GM15510 (cell line): ENCODE data around the gene CCDC85B.

ENCODE experiments used
- POLR2A ChIP-seq: IDR thresholded peaks from 3 replicates; pipeline ENCODE4 v1.6.1; 2011; ENCODE audit warnings: borderline replicate concordance; ENCODE audit not compliant: insufficient read length; ENCODE audit errors: extremely low read depth

The CCDC85B gene

DNA sequence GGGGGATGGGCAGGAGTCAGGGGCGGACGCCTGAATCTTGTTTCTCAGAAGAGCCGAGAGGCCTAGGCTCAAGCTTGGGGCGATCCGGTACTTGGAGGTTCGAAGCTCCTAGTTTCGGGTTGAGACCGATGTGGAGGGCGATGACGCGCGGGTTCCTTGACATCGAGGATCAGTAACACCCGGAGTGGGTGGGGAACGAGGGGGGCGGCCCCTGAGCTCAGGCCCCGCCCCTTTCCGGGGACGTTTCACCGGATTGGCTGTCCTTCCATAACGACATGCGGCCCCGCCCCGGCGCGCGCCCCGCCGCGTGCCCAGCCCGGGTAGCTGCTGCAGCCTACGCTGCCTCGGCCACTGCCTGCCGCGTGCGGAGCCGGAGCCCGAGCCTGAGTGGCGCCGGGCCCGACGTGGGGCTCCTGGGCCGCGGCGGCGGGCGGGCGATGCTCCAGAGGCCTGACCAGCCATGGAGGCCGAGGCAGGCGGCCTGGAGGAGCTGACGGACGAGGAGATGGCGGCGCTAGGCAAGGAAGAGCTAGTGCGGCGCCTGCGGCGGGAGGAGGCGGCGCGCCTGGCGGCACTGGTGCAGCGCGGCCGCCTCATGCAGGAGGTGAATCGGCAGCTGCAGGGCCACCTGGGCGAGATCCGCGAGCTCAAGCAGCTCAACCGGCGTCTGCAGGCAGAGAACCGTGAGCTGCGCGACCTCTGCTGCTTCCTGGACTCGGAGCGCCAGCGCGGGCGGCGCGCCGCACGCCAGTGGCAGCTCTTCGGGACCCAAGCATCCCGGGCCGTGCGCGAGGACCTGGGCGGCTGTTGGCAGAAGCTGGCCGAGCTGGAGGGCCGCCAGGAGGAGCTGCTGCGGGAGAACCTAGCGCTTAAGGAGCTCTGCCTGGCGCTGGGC lies at the start of gene CCDC85B:
Gene CCDC85B (plus strand): TSS at position 350 of the 895 bp plus-strand sequence. CDS start 111 bp downstream, at position 461.
- peak; percentile 99 for TF ChIP-seq POLR2A

DNA sequence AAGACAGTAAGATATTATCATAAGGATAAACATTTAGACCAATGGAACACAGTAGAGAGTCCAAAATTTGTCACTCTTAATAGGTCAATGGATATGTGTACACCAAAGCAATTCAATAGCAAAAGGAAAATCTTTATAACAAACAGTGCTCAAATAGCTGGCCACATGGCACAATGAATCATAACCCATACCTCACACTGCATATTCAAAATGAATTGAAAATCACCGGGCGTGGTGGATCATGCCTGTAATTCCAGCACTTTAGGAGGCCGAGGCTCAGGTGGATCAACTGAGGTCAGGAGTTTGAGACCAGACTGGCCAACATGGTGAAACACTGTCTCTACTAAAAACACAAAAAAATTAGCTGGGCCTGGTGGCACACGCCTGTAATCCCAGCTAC lies 48.3 kb upstream of the CCDC85B start:
- TF ChIP-seq POLR2A, result no peak

DNA sequence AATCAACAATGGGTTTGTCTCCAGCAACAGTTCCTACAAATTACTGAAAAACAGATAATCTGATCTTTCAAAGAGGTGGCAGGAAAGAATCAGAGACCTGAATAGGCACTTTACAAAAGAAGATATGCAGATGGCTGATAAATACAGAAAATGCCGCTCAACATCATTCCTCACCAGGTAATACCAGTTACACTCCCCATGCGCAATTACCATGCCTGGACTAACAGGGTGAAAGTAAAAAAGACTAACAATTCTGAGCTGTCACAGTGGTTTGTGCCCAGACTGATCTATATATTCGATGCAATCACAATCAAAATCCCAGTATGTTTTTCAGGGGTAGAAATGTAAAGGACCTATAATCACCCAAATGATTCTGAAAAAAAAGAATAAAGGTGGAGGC lies 46.7 kb upstream of the CCDC85B start:
- no peak for TF ChIP-seq POLR2A

DNA sequence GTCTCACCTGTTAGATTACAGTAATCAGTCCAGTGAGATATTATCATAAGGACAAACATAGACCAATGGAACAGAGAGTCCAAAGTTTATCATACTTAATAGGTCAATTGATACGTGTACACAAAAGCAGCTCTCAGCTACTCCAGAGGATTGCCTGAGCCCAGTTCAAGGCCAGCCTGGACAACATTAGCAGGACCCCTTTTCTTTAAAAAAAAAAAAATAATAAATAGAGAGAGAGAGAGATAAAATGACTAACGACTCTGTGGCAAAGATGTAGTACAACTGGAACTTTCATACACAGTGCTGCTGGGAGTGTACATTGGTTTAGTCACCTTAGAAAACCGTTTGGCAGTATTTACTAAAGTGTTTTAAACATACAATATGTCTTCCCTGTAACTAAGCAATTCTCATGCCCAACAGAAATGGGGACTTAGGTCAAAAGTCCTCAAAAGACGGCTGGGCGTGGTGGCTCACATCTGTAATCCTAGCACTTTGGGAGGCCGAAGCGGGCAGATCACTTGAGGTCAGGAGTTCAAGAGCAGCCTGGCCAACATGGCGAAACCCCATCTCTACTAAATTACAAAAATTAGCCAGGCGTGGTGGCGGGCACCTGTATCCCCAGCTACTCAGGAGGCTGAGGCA lies 46.1 kb upstream of the CCDC85B start:
- no peak for TF ChIP-seq POLR2A

DNA sequence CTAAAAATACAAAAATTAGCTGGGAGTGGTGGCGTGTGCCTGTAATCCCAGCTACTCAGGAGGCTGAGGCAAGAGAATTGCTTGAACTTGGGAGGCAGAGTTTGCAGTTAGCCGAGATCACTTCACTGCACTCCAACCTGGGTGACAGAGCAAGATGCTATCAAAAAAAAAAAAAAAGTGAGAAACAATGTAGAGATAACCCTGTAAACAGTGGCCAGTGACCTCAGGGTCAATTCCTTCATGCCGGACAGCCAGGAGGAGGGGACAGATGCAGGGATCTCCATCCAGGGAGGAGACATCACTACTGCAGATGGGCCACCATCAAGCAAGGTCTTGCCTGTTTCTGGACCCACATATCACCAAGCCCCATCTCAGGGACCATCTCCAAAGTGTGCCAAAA lies 42.7 kb upstream of the CCDC85B start:
- TF ChIP-seq POLR2A, result no peak

DNA sequence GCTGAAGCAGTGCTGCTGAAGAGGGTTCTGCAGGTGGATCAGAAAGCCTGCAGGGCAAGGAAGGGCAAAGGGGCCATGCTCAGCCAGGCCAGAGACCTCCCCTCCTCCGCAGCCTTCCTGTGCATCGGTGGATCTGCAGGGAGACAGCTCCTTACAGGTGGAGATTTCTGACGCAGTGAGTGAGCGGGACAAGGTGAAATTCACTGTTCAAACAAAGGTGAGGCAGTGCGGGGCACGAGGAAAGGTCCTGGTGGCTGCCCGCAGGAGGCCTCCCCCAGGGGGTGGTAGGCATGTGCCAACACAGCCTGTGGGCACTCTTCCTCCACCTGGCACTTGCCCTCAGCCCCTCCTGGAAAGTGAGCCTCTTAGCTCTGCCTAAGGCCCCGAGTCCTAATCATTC lies 41.1 kb upstream of the CCDC85B start:
- no peak for TF ChIP-seq POLR2A

DNA sequence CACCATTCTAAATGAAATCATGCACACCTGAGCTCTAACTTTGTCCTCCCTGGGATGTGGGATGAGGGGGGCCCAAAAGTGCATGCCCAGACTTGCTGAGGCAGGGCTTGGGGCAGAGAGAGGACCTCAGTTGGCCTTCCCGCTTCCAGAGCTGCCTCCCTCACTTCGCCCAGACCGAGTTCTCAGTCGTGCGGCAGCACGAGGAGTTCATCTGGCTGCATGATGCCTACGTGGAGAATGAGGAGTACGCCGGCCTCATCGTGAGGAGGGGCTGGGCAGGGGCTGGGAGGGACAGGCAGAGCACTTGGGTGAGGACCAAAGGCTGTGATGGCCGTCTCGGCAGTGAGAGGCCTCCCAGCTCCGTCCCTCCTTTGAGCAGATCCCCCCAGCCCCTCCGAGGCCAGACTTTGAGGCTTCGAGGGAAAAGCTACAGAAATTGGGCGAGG lies 40.7 kb upstream of the CCDC85B start:
- no peak for TF ChIP-seq POLR2A

DNA sequence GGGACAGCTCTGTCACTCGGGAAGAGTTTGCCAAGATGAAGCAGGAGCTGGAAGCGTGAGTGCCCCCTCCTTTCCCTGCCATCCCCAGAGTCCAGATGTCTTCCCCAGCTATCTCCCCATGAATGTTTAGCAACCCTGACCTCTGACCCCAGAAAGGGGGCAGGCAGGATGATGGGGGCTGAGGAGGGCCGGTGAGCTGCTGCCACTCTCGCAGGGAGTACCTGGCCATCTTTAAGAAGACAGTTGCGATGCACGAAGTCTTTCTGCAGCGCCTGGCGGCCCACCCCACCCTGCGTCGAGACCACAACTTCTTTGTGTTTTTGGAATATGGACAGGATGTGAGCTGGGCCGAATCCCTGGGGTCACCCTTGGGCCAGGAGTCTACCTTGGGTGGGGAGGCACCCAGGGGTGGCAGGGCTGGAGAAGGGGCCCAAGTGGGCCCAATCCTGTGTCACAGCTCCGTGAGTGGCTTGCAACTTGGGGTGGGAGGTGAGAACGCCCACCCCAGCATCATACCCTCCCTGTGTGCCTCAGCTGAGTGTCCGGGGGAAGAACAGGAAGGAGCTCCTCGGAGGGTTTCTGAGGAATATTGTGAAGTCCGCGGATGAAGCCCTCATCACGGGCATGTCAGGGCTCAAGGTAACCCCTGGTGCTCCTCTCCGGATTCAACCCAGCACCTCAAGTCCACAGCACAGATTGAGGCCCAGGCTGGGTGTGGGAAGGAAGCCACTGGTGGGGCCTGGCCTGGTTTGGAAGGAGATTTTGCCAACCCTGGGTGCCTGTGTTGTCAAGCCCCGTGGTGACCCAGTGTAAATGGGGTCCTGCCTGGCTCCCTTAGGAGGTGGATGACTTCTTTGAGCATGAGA lies 40.0 kb upstream of the CCDC85B start:
- no peak for TF ChIP-seq POLR2A

DNA sequence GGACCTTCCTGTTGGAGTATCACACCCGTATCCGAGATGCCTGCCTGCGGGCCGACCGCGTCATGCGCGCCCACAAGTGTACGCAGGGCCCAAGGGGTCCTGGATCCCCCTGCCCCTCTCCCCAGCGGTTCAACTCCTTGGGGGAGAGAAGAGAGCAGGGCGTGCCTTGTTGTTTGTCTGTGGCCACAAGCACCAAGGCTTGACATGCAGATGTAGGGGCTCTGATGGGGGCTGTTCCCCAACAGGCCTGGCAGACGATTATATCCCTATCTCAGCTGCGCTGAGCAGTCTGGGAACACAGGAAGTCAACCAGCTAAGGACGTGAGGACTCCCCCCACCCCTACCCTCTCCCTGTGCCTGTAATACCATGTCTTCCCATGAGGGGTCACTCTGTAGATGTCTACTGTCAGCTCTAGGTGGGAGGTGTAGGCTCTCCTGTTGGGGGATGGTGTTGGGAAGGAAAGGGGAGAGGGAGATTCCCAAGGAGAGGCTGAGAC lies 39.3 kb upstream of the CCDC85B start:
- TF ChIP-seq POLR2A, result no peak

DNA sequence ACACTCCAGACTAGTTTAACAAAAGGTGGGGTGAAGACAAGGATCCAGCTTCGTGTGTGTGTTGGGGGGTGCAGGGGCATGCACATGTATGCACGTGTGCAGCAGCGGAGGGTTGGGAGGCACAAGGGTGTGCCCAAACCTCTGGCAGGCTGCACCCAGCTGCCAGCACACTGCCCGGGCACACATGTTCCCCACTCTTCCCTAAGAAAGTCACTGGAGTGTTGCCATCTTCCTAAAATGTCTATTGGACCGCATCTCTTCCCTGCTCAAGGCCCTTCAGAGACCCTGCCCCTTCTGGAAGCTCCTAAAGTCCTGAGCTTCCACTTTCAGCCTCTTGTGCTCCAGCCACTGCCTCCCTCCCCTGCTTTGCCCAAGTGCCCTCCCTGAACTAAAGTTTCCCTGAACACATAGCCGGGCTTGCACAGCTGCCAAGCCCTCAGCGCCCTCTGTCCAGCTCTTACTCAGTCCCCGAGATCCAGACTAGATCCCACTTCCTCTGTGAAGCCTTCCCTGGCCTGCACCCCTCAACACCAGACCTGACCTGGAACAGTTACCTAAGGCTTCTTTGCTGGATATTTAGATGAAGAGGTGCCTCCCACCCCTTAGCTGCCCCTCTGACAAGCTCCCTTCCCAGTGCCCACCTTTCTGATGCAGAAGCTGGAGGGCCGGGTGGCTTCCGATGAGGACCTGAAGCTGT lies 38.5 kb upstream of the CCDC85B start:
- peak; percentile 16 for TF ChIP-seq POLR2A

DNA sequence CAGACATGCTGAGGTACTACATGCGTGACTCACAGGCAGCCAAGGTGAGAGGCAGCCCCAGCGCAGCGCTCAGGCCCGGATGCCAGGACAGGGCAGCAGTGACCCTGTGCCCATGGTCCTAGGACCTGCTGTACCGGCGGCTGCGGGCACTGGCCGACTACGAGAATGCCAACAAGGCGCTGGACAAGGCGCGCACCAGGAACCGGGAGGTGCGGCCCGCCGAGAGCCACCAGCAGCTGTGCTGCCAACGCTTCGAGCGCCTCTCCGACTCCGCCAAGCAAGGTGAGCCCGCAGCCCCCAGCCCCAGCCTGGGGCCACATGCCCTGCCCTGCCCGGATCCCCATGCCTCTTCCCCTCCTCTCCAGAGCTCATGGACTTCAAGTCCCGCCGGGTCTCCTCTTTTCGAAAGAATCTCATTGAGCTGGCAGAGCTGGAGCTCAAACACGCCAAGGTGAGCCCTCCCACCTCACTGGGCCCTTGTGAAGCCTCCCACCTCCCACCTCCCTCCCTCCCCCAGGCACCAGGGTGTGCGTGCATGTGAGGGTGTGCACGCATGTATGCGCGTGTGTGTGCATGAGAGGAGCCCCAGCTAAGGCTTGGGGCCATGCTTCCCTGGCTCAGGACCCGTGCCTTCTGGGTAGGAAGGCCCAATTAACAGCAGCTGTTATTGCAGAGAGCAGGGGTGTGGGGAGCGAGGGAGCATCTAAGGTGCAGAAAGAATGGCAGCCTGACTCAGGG lies 37.8 kb upstream of the CCDC85B start:
- no peak for TF ChIP-seq POLR2A

DNA sequence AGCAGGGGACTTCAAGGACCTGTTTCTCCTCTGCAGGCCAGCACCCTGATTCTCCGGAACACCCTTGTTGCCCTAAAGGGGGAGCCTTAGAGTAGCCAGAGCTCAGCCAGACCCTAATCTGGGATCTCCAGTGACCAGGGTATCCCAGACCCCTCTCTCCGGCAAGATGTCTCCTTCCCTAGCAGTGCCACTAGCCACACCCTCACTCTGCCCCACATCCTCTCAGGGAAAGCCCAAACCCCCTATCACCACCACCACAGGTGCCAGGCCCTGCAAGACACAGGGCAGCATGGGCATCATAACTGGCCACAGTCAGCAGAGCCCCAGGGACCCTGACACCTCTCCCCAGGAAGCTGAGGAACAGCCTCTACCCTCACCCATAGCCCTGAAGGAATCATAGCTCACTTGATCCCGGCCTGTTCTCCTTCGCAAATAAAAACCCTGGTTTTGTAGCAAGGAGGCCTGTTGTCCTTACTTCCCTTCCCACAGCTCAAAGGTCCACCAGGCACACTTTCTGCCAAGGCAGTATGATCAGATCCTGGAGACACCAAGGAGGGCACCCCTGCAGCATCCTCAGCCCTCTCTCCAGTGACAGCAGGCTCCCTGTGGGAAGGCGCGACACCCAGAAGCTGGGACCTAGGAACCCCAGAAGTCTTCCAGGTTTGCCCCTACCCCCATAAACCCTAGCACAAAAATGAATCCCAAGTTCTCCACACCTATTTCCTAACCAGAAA lies 37.1 kb upstream of the CCDC85B start:
- TF ChIP-seq POLR2A, result no peak

DNA sequence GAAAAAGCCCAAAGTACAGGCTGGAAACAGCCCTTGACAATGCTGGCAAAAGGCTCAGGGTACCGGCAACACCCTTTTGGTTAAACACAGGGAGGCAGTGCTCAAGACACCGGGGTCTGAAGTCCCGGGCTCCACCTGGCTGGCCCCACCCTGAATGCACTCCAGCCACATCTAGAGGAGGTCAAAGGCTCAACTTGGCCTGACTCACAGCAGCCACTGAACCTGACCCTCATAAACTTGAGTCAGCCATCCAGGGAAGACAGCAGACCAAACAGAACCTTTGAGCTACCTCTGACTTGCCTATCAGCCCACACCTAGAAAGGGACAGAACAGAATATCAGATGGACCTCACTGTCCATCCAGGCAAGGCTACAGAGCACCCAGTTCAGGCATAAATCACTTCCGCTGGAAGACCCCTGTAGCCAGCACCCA lies 36.3 kb upstream of the CCDC85B start:
- TF ChIP-seq POLR2A, result no peak
